CD4-positive, alpha-beta T cell treated with Interleukin-15 for 1 hour (primary cell): ENCODE measurements around the gene LRRFIP1.

Source experiments
- DNase-seq: peaks from one replicate; pipeline ENCODE4 v3.0.0-alpha.2; 2020

Gene LRRFIP1

GRCh38 chr2:237691029-237691907 is 63.9 kb downstream of the LRRFIP1 start:
- no peak for DNase-seq

DNA sequence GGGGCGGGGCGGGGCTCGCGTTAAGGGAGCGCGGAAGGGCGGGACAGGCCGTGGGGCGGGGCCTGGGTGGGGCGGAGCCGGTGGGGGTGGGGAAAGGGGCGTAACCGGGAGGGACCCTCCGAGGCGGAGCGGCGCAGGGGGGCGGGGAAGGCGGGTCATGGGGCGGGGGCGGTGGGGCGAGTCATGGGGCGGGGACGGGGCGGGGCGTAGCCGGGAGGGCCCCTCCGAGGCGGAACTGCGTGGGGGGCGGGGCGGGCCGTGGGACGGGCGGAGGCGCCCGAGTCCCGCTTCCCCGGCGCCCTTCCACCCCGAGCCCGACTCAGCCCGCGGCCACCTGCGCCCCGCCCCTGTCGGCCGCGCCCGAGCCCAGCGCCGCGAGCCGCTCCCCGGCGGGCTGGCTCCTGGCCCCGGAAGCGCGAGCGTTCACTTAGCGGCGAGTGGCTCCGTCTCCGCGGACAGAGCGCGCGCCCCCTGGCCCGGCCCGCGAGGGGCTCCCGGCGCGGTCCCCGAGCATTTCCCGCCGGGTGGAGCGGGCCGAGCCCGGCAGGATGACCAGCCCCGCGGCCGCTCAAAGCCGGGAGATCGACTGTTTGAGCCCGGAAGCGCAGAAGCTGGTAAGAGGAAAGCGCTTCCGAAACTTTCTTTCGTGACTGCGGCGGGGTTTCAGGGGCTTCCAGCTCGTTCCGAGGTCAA is 64.7 kb downstream of the LRRFIP1 start:
- peak; percentile 95 for DNase-seq

GRCh38 chr2:237692601-237693290 is 65.4 kb downstream of the LRRFIP1 start:
- no peak for DNase-seq

DNA sequence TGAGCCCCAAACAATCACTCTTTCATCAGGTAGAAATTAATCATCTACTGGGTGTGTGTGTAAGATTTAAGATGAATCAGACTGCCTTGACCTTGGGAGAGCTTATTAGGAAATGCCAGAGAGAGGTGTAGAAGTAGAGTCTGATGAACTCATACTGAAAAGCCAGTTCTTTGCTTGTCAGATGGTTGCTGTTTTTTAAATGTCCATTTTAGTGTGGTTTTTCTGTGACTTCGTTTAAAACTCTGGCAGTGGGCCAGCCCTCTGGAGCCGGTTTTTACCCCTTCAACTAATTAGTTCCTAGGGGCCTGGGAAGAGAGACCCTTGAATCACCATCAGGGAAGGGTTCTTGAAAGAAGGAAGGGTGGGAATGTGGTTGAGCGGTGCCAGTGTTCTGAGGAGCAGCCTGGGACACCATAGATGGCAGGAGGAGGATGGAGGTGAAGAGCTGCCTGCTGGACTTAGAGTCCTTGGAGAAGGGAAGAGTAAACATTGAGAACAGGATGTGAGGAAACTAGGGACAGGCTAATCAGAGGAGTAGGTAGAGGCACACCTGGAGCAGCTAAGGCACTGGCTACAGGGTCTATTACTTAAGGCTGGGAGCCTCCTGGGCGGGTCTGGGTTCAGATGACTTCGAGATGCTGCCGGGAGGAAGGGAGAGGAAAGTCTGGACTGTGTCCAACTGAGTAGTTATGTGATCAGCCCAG is 66.1 kb downstream of the LRRFIP1 start:
- DNase-seq: no peak

DNA sequence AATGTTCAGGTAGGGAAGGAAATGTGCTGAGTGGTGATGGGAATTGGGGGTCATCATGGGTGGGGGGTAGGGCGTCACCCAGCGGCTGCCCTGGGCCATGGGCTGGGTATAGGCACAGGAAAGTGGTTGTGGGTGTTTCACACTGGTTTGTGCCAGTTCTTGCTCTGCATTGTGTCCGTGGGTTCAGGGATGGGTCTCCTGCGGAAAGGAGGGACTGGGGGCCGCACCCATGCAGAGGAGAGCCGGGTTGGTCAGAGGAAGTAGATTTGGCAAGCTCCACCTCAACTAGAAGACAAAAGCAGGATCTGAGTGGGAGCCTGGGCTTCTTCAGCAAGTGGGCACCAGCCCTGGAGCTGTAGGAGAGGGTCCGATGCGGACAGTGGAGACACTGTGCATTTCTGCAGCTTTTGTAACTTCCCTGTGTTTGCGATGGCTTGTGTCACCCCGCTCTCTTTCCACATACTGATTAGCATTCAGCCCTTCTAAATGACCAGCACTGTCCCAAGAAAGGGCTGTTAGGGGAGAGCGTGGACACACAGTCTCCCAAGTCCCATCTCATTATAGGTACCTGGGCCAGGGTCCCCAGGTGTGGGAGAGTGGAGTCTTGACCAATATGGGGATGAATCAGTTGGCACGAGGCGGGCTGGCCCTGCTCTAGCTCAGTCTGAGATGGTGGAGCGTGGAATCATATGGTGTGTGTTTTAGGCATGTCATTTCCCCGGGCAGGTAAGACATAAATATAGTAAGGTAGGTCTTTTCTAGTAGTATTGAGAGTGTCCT is 67.2 kb downstream of the LRRFIP1 start:
- peak; percentile 69 for DNase-seq

DNA sequence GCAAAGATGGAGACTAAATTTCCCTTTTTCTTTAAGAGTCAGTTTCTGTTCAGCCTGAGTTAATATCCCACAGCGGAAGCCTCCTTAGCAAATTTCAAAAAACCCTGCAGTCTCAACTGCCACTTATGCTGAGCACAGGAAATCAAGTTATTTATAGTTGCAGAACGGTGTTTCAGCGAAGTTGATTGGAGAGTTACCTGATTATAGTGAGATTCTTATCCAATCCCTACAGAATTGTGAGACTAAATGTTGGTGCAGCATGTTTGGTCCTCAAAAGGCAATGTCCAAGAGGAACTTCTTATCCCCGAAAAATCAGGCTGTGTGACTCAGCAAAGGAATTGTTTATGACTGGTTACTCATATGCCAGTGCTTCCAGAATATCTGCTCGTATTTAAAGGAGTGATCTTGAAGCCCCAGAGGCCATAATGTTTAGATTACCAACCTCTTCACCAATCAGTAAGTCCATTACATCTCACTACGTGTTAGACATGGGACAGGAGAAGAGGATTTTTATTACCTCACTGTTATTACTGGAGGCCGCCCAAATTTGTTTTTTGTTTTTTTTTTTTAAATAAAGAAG is 67.9 kb downstream of the LRRFIP1 start:
- DNase-seq: no peak

GRCh38 chr2:237696461-237696860 is 69.1 kb downstream of the LRRFIP1 start:
- DNase-seq: peak; percentile 56

DNA sequence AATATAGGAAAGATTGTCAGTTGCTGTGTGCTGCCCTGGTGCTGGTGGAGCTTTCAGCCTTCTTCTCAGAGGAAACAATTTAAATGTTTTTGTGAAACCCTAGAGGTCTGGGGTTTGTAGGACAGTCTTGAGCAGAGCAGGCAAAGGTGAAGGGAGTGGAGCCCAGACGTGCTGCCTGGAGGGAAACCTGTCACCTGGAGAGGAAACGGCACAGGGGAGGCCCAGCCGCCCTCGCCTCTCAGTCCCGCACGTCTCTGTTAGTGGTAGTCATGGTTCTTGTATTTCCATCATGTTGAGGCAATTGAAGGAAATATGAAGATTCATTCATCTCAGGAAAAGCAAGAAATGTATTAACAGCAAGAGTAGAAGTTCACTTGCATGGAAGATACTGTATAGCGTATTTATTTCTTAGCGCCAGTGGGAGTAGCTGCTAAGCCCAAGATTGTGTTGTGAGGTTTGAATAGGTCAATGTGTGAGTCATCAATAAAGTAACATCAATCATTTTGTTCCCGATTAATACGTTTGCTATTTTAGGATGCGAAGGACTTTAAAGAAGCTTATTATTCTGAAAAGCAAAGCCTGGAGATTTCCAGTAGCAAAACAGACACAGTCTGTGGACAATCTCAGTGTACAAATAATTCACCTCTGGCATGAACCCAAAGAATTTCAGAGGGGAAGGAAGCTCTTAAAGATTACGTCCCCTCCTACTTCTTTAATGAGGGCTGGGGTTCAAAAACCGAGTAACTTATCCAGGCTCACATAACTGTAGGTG is 70.4 kb downstream of the LRRFIP1 start:
- no peak for DNase-seq

DNA sequence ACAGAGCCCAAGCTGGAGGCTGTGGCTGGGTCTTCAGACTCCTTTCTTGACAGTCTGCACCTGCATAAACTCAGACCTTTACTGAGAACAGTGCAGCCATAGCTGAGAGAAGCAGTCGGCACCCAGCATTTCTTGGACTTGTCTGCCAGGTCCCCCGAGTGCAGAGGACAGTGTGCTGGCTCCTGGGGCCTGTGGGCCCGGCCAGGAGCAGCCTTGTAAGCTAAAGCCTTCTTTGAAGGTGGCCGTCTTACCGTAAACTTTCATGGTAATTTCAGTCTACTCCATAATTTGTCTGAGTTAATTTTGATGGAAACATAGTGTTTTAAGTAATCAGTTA is 70.9 kb downstream of the LRRFIP1 start:
- DNase-seq: no peak

DNA sequence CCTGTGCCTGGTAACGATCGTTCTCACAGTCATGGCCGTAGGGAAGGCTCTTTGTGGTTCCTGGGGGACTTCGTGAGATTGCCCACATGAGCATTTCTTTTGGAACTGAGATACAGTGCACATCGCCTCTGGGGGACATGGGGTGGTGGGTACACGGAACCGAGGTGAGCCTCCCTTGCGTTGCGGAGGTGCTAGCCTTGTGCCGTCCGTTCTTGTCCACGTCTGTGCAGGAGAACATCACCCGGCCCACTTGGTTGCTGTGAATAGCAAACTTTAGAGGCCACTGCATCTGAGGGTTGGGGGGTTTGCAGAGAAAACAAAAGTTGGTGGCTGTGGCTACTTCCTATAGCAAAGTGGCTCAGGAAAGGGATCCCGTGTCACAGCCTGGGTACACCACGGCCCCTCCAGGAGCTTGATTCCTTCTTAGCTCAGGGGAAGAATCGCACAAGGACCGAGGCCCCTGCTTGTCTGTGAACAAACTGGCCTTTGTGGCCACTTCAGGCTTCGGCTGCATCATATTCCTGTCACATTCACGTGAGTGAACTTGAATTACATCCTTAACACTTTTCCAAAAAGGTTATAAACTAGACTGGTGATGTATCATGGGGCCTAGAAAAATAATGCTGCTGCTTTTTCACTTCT is 72.6 kb downstream of the LRRFIP1 start:
- DNase-seq: no peak

DNA sequence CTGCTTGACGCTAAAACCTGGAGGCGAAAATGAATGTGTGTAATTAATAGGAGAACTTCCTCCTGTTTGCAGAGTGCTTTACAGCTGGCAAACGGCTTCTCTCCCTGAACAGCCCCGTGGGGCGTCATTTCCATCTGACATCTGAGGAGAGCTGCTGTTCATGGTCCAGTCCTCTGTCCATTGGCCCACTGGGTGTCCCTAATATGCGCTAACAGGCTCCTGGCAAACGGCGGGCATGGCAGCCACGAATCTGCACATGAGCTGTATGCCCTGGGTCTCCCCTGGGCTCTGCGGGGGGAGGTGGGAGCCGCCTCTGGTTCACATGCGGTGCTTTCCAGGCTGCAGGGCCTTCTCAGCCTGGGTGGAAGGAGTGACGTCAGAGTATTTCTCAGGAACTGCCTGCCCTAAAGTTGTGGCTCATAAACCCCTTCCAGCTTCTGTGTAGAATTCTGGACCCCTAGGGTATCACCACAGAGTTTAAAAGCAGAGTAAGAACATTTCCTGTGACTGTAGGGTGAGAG is 73.2 kb downstream of the LRRFIP1 start:
- peak; percentile 88 for DNase-seq

DNA sequence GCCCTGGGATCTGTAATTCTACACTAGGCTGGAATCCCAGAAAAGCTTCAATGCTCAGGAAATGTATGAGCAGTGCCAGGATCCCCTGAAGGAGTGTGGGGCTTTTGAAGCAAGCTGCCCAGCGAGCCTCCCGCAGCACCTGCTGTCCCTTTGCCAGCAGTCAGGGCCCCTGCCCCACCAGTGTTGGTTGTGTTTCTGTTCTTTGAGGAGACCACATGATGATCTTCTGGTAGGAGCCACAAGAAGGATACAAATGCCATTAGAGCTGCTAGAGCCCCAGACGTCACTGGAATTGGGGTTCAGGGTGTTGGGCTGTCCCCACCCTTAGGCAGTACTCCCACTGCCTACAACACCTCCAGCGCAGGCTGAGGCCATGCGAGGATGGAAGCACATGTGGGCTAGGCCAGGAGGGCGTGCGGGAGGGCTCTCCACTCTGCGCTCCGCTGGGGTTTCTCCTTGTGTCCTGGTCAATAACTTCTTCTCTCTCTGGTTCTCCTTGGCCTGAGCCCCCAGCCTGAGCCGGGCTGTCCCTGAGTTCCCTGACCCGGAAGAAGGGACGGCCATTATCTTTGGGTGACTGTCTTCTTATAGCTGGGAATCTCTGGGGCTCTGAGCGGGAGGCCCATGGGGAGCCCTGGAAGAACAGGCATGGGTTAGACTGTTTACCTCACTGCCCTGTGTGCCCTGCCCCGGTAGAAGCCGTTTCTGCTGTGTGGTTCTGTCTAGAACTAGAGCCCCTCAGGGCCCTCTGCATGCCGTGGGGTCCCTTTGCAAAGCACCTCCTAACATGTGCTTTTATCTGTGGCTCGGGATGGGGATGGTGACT is 73.9 kb downstream of the LRRFIP1 start:
- DNase-seq: no peak

- no peak for DNase-seq
These were observed 74.5 kb downstream of the LRRFIP1 start for GRCh38 chr2:237701859-237702390.

DNA sequence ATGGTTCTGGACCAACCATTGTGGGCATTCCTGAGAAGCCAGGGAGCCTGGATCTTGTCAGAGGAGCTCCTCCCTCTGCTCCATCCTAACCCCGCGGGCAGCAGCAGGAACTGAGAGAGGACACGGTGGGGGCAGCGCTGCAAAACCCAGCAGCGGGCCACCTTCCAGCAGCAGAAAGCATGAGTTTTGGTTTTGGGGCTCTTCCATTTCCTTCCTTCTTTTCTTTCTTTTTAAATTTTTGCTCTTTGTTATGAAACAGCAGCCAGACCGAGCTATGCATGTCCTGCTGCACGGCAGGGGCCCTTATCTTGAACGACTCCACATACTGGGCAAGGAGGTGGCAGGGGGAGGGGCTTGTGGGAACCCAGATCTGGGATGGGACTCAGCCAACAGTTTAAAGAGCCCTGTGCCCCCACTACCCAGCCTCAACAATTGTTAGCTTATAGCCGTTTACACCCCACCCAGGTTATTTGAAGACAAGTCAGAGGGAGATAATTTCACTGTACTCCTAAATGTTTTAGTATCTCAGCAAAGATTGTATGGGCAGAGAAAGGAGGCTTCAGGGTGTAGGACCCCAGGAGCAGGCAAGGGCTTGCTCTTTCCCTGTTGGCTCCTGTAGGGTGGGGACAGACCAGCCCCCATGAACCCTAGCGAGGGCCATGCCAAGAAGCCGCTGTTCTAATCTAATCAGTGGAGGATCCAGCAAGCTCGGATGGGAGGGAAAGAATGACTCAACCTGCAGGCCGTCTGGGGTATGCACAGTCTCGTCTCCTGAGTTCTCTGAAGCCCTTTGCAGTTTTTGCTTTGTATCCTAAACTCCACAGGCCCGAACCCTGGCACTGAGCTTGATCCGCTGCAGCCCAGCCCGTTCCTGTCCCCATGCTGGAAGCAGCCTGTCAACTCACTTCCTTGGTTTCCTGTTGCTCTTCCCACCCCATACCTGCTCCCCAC is 75.3 kb downstream of the LRRFIP1 start:
- no peak for DNase-seq

GRCh38 chr2:237704501-237705434 is 77.4 kb downstream of the LRRFIP1 start:
- no peak for DNase-seq

- no peak for DNase-seq
These were observed 78.9 kb downstream of the LRRFIP1 start for GRCh38 chr2:237706257-237706656.

DNA sequence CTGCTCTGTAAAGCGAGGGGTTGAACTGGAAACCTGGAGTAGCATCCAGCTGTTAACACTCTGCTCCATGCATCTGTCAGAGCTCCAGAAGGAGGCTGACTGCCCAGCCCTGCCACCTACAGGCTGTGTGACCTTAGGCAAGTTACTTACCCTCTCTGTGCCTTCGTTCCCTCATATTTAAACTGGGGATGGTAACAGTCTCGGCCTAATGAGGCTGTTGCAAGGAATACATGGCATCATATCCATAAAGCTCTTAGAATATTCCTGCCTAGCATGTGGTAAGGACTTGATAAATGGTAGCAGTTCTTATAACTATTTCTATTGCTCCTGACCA is 80.6 kb downstream of the LRRFIP1 start:
- no peak for DNase-seq
